Measurements from ENCODE around the gene ZBTB8OS. TPM values are rescaled to one million over a fixed set of nuclear protein-coding genes. Genes with fewer than 3 reads are reported as not detected.

The ZBTB8OS gene
- total and polyA plus RNA-seq, 2 donors (not counting 3 experiments of a cell fraction or from before 2014, with no cell fraction given): 28.3 to 38.0 TPM

- TF ChIP-seq EZH2 (IDR thresholded peaks at IDR 0.05; ENCODE audit: borderline replicate concordance, low read depth, low read length, severe bottlenecking) (no peak), MYC (IDR thresholded peaks at IDR 0.05; ENCODE audit: low read depth, low read length) (no peak), JUN (IDR thresholded peaks at IDR 0.05; ENCODE audit: borderline replicate concordance, insufficient read depth, insufficient read length, low read depth) (no peak), POLR2A (IDR thresholded peaks at IDR 0.05; ENCODE audit: low read depth, low read length) (no peak), FOS (IDR thresholded peaks at IDR 0.05; ENCODE audit: borderline replicate concordance, insufficient read depth, low read length) (no peak), GATA2 (IDR thresholded peaks at IDR 0.05; ENCODE audit: insufficient read depth, insufficient read length, low read depth, low read length) (no peak), MAX (IDR thresholded peaks at IDR 0.05; ENCODE audit: insufficient read depth, insufficient read length) (no peak), CTCF (IDR thresholded peaks at IDR 0.05; ENCODE audit: extremely low read depth in 1 of 2, insufficient read depth in 1 of 2, low read depth in 1 of 2, low read length in 2 of 2) (no peak), POLR2AphosphoS5 (IDR thresholded peaks at IDR 0.05; ENCODE audit: insufficient read depth, low read depth, low read length) (no peak)
- ChIA-PET POLR2A (no interaction called here), CTCF (interaction anchor here (0.7 to 1.0 kb wide), 3 partner anchors 10 to 103 kb away, joined by 3 read pairs; no protein-coding TSS in a partner anchor)
- Histone ChIP-seq H4K20me1 (replicated peaks; ENCODE audit: control insufficient read depth, extremely low read depth, insufficient read depth, low read length) (no peaks in the 10 kb centered on the region), H3K79me2 (ENCODE audit: control insufficient read depth, insufficient read depth, low read length) (no peaks in the 10 kb centered on the region), H3K4me3 (replicated peaks in 1 of 3; ENCODE audit: insufficient read depth in 1 of 3, low read depth in 1 of 3, low read length in 3 of 3) (no peak overlapping the region), H3K36me3 (ENCODE audit: control insufficient read depth in 2 of 2, extremely low read depth in 1 of 2, insufficient read depth in 2 of 2, low read length in 2 of 2) (peaks cover 0 to 2% of the 10 kb centered on the region in 2 experiments), H3K4me2 (ENCODE audit: insufficient read depth, low read length) (no peak overlapping the region), H3K4me1 (ENCODE audit: control insufficient read depth, extremely low read depth, insufficient read depth, low read length) (no peaks in the 10 kb centered on the region), H3K27me3 (ENCODE audit: control insufficient read depth in 2 of 2, insufficient read depth in 2 of 2, low read length in 2 of 2) (no peaks in the 10 kb centered on the region), H2AFZ (ENCODE audit: low read depth, low read length) (no peak overlapping the region), H3K27ac (ENCODE audit: insufficient read depth, low read depth, low read length) (no peak overlapping the region), H3K9ac (replicated peaks; ENCODE audit: extremely low read depth, insufficient read depth, low read length) (no peak overlapping the region), H3K9me3 (replicated peaks; ENCODE audit: control insufficient read depth, insufficient read depth, low read length) (no peaks in the 10 kb centered on the region), H3K9me1 (replicated peaks; ENCODE audit: control insufficient read depth, extremely low read depth, insufficient read depth, low read length) (peaks cover 3% of the 10 kb centered on the region)
- dilution Hi-C loops (cut with MboI; ENCODE audit: extremely low pct_ligation_motif_present, low sequenced_read_pairs) (no loop called here), intact Hi-C loops (cut with micrococcal nuclease) (no loop called here)
- FAIRE-seq: no peak
- no TSS peak for BruUV-seq (replicated peaks)
- no peak for DNase-seq (ENCODE audit: low read depth, low spot score)
These were observed 27.3 kb downstream of the ZBTB8OS start for GRCh38 chr1:32622806-32623681.
